Esophagus squamous epithelium (tissue), 4 donors: ENCODE measurements around the gene MAS1.

Source experiments
- POLR2A ChIP-seq, 4 donors: fragments of 450-650 bp; IDR thresholded peaks; one replicate each; pipeline ENCODE4 v1.6.1; 2017; ENCODE audit warnings: antibody characterized with exemption in 4 of 4, mild to moderate bottlenecking in 4 of 4, moderate library complexity in 3 of 4
- TF ChIP-seq, protein P1 (sequence below), 6 experiments: fragments of 450-650 bp in 4 of 6; fragments of 200-600 bp in 2 of 6; sonication (generic) in 2 of 6; IDR thresholded peaks; one replicate each; pipeline ENCODE4 v1.5.1; 2016 to 2019; ENCODE audit warnings: antibody characterized with exemption in 6 of 6, mild to moderate bottlenecking in 4 of 6, moderate library complexity in 4 of 6

DNA sequence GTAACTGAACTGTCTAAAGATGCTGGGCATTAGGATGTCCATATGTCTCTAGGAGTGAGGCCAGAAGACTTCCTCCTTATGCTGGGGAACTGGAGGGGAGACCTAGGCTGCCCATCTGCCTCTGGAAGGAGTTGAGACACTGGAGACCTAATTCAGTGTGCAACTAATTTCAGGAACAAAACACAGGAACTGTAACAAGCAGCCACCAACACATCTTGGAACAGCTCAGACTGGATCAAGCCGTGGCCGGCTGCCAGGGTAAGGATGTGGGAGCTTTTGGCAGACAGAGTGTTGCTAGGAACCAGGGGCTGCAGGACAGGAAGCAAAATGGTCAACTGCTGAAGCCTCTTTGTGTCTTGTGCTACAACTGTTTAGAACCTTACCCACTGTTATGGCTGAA, 16.4 kb upstream of the MAS1 start:
- TF ChIP-seq, protein P1, sequence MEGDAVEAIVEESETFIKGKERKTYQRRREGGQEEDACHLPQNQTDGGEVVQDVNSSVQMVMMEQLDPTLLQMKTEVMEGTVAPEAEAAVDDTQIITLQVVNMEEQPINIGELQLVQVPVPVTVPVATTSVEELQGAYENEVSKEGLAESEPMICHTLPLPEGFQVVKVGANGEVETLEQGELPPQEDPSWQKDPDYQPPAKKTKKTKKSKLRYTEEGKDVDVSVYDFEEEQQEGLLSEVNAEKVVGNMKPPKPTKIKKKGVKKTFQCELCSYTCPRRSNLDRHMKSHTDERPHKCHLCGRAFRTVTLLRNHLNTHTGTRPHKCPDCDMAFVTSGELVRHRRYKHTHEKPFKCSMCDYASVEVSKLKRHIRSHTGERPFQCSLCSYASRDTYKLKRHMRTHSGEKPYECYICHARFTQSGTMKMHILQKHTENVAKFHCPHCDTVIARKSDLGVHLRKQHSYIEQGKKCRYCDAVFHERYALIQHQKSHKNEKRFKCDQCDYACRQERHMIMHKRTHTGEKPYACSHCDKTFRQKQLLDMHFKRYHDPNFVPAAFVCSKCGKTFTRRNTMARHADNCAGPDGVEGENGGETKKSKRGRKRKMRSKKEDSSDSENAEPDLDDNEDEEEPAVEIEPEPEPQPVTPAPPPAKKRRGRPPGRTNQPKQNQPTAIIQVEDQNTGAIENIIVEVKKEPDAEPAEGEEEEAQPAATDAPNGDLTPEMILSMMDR (IDR thresholded peaks at IDR 0.05): no peak
- no peak for TF ChIP-seq POLR2A (IDR thresholded peaks at IDR 0.05)
